Fibroblast of lung (primary cell): Measurements from ENCODE around the gene LTF.

Experiments used
- EZH2 ChIP-seq: IDR thresholded peaks from 2 replicates; pipeline ENCODE4 v1.5.1; 2012; ENCODE audit warnings: low read length, control low read depth, mild to moderate bottlenecking; ENCODE audit errors: missing control alignments
- TF ChIP-seq, protein P1 (sequence below), 2 donors: IDR thresholded peaks in 1 of 2; conservative IDR thresholded peaks in 1 of 2; 1 replicate in 1 of 2; 2 replicates in 1 of 2; pipeline ENCODE4 v1.5.1; 2011 to 2012; ENCODE audit warnings: low read length in 2 of 2, control low read depth in 1 of 2, inconsistent platforms in 1 of 2, low read depth in 1 of 2, mild to moderate bottlenecking in 1 of 2

DNA sequence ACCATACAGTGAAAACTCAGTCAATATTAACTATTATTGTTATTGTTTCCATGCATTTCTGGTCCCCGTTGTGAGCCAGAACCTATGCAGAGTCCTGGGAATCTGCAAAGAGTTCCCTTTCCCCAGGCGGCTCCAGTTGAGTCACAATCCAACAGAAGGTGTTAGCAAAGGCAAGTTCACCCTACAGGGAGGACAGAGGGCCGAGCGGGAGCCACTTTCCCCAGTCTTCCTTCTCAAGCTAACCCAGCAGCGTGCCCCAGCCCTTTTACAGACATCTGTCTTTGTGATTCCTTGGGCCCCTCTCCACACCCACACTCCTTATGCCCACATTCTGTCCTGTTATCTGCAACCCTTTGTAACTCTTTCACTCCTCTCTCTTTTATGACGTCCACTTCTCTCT, 13.1 kb upstream of the LTF start:
- TF ChIP-seq, protein P1, sequence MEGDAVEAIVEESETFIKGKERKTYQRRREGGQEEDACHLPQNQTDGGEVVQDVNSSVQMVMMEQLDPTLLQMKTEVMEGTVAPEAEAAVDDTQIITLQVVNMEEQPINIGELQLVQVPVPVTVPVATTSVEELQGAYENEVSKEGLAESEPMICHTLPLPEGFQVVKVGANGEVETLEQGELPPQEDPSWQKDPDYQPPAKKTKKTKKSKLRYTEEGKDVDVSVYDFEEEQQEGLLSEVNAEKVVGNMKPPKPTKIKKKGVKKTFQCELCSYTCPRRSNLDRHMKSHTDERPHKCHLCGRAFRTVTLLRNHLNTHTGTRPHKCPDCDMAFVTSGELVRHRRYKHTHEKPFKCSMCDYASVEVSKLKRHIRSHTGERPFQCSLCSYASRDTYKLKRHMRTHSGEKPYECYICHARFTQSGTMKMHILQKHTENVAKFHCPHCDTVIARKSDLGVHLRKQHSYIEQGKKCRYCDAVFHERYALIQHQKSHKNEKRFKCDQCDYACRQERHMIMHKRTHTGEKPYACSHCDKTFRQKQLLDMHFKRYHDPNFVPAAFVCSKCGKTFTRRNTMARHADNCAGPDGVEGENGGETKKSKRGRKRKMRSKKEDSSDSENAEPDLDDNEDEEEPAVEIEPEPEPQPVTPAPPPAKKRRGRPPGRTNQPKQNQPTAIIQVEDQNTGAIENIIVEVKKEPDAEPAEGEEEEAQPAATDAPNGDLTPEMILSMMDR (conservative IDR thresholded peaks at IDR 0.05 in 1 of 2, IDR thresholded peaks at IDR 0.05 in 1 of 2; ENCODE audit: low read depth in 1 of 2, low read length in 2 of 2) = no peak
- no peak for TF ChIP-seq EZH2
